ENCODE results near the gene RRP8. TPM values are rescaled to one million over a fixed set of nuclear protein-coding genes. Genes with fewer than 3 reads are reported as not detected.

The RRP8 gene
- total RNA-seq, 1 experiment from 2014 or later = 16.0 TPM

DNA sequence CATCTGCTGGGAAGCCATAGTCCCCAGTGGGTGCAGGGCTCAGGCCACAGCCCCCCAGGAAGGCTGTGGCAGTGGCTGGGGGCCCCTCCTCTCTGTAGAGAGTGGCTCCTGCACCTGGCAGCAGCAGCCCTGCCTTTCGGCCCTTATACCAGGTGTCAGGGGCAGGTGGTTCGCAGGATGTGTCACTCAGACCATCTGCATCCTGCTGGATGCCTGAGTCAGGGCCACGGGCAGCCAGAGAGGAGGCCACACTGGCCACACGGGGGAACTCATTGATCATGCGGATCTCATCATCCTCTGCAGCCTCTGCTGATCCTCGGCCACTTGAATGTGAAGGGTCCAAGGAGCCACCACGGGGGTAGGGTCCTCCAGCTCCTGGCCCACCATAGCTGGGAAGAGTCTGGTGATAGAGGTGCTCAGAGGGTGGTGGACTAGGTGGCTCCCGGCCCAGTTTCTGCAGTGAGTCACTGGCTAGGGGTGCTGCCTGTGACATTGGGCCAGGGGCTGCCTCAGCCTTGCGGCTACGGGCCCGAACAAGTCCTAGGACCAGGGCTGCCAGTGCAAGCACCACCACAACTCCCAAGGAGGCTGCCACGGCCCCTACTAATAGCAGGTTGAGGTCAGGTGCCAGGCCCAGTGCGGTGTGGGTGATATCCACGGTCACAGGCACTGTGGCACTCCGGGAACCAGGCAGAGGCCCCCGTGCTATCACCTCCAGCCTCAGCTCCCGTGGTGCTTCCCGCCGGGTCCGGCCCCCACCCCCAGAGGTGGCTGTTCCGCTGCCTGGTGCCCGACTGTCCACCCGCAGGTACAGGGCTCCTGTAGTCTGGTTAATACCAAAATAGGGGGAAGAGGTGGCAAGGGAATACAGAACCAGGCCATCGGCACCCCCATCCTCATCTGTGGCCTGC, 19.1 kb upstream of the RRP8 start:
- H4K20me1 ChIP-seq (ENCODE audit: control insufficient read depth, insufficient read depth, insufficient read length) = no peaks in the 10 kb centered on the region
- H2AK5ac ChIP-seq (ENCODE audit: insufficient read length, low read length) = no peak overlapping the region
- H2BK20ac ChIP-seq (ENCODE audit: low read depth, low read length, poor library complexity, severe bottlenecking) = no peak overlapping the region
- H3K27me3 ChIP-seq (ENCODE audit: insufficient read depth, low read length) = no peaks in the 10 kb centered on the region
- no peak overlapping the region for H3K14ac ChIP-seq (ENCODE audit: insufficient read depth, low read length)
- no peak overlapping the region for H3K56ac ChIP-seq (ENCODE audit: insufficient read length, low read depth, low read length)
- H4K91ac ChIP-seq (ENCODE audit: insufficient read length, low read depth, low read length) = no peak overlapping the region
- H3K79me2 ChIP-seq (ENCODE audit: insufficient read depth, low read length) = no peaks in the 10 kb centered on the region
- no peak overlapping the region for H2BK12ac ChIP-seq (ENCODE audit: insufficient read length, low read depth, low read length)
- no peak overlapping the region for H4K8ac ChIP-seq (replicated peaks; ENCODE audit: insufficient read length, low read depth, low read length)
- H2BK15ac ChIP-seq (ENCODE audit: low read depth, low read length) = no peak overlapping the region
- H3K4ac ChIP-seq (ENCODE audit: low read depth, low read length) = no peak overlapping the region
- no peak overlapping the region for H3K9ac ChIP-seq (ENCODE audit: extremely low read depth, insufficient read length, low read length)
- H3K23me2 ChIP-seq (ENCODE audit: insufficient read length, low read depth, low read length, poor library complexity, severe bottlenecking) = peaks cover 8% of the 10 kb centered on the region
- H3K27ac ChIP-seq (ENCODE audit: insufficient read length, low read depth, low read length) = no peak overlapping the region
- no peak overlapping the region for H4K5ac ChIP-seq (ENCODE audit: insufficient read length, low read depth, low read length)
- H3K27me3 Mint-ChIP-seq (ENCODE audit: low read depth) = no peaks in the 10 kb centered on the region
- no CpG with 5 or more reads among the region's 24 CpGs for WGBS (ENCODE audit: extremely low coverage, insufficient read length, low lambda C conversion rate)
- H3K79me1 ChIP-seq (ENCODE audit: insufficient read depth, low read depth, low read length, poor library complexity, severe bottlenecking) = no peaks in the 10 kb centered on the region
- H3K27ac Mint-ChIP-seq = no peak overlapping the region
- no peak overlapping the region for H3K4me3 Mint-ChIP-seq
- no peak overlapping the region for H2BK5ac ChIP-seq (ENCODE audit: insufficient read length, low read length)
- no peak for DNase-seq
- no peak overlapping the region for H3K18ac ChIP-seq (ENCODE audit: insufficient read length, low read depth, low read length)
- H3K36me3 Mint-ChIP-seq (ENCODE audit: insufficient read depth in 1 of 3, low read depth in 3 of 3) = peaks cover 0 to 17% (median 9%) of the 10 kb centered on the region in 3 experiments; a peak in 6 of 7 replicates
- H2AFZ ChIP-seq (ENCODE audit: low read length) = no peak overlapping the region
- no peaks in the 10 kb centered on the region; a peak in 2 of 4 replicates for H3K4me1 Mint-ChIP-seq
- H3K9me3 Mint-ChIP-seq = no peaks in the 10 kb centered on the region
- TF ChIP-seq CTCF (conservative IDR thresholded peaks at IDR 0.05) = no peak
- H3K23ac ChIP-seq (ENCODE audit: insufficient read length, low read depth, low read length) = no peak overlapping the region
- H3K4me2 ChIP-seq (ENCODE audit: insufficient read depth, insufficient read length, low read length) = no peak overlapping the region
- no peak overlapping the region for H3T11ph ChIP-seq (ENCODE audit: low read length)
- no peaks in the 10 kb centered on the region for H3K9me3 ChIP-seq (ENCODE audit: control insufficient read depth, low read depth, low read length)
- H3K4me1 ChIP-seq (ENCODE audit: insufficient read depth, low read length) = no peaks in the 10 kb centered on the region
- no peak overlapping the region for H2BK120ac ChIP-seq (ENCODE audit: low read depth, low read length, poor library complexity, severe bottlenecking)
